Effector memory CD4-positive, alpha-beta T cell (primary cell): ENCODE results near the gene MMP12.
"Not testable (repeated sequence)": the region's sequence is repeated elsewhere in the genome, so short reads cannot be mapped to it uniquely, and the experiment has no call there.

Experiments
- DNase-seq, 3 donors: peaks; one replicate each; pipeline ENCODE4 v3.0.0-alpha.2; 2020
- H3K27ac ChIP-seq: 2 replicates; pipeline ENCODE4 v1.7.0; 2013; ENCODE audit warnings: mild to moderate bottlenecking, low read length, moderate library complexity; ENCODE audit not compliant: insufficient read depth, poor library complexity, severe bottlenecking
- H3K27me3 ChIP-seq: replicated peaks from 2 replicates; pipeline ENCODE4 v1.7.0; 2013; ENCODE audit warnings: mild to moderate bottlenecking, low read length; ENCODE audit not compliant: insufficient read depth, control insufficient read depth, poor library complexity, severe bottlenecking
- H3K36me3 ChIP-seq: 2 replicates; pipeline ENCODE4 v1.7.0; 2013; ENCODE audit warnings: mild to moderate bottlenecking, low read length, moderate library complexity; ENCODE audit not compliant: control insufficient read depth, insufficient read depth
- H3K4me1 ChIP-seq: 2 replicates; pipeline ENCODE4 v1.7.0; 2013; ENCODE audit warnings: low read length, mild to moderate bottlenecking; ENCODE audit not compliant: control insufficient read depth, insufficient read depth, poor library complexity, severe bottlenecking
- H3K4me3 ChIP-seq: 2 replicates; pipeline ENCODE4 v1.7.0; 2013; ENCODE audit warnings: low read length, low read depth, mild to moderate bottlenecking; ENCODE audit not compliant: insufficient read depth, poor library complexity, severe bottlenecking
- H3K9me3 ChIP-seq: 2 replicates; pipeline ENCODE4 v1.7.0; 2013; ENCODE audit warnings: mild to moderate bottlenecking, low read length, moderate library complexity; ENCODE audit not compliant: control insufficient read depth

The MMP12 gene

DNA sequence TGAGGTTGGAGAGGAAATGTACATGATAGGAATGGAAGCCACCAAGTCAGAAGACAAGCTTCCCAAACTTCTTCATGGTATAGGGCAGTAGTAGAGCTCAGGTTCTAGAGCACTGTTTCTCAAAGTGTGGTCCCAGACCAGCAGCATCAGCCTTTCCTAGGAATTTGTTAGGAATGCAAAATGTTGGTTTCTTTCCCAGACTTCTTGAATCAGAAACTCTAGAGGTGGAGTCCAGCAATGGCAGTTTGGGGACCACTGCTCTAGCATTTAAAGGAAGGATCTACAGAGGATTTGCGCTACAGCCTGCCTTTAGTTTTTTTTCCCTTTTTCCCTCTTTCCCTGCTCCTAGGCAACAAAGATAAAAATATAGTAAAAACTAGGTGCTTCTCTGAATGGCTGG is 17.0 kb upstream of the MMP12 start:
- Histone ChIP-seq H3K36me3 (no peaks in the 10 kb centered on the region), H3K4me3 (no peak overlapping the region), H3K4me1 (no peaks in the 10 kb centered on the region), H3K9me3 (no peaks in the 10 kb centered on the region), H3K27ac (no peak overlapping the region), H3K27me3 (no peaks in the 10 kb centered on the region)
- no peak for DNase-seq

DNA sequence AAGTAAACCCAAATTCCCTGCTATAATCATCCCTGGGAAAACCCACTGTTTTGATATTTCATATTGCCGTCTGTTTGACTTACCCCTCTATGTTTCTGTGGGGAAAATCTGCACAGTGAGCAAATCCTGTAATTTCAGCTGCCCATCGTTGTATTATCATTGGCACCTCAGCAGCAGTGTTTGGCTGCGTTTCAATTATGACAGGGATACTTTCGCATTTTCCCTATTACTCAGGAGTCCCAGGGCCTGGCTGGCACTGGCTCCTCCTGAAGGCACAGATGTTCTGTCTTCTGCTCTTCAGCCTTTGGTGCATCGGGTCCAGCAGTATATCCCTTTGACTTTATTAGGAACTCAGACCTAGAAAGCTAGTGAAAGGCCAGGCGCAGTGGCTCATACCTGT is 12.2 kb upstream of the MMP12 start:
- no peaks in the 10 kb centered on the region for H3K36me3 ChIP-seq
- no peaks in the 10 kb centered on the region for H3K9me3 ChIP-seq
- DNase-seq, result no peak
- no peaks in the 10 kb centered on the region for H3K27me3 ChIP-seq
- no peak overlapping the region for H3K4me3 ChIP-seq
- no peaks in the 10 kb centered on the region for H3K4me1 ChIP-seq
- no peak overlapping the region for H3K27ac ChIP-seq

DNA sequence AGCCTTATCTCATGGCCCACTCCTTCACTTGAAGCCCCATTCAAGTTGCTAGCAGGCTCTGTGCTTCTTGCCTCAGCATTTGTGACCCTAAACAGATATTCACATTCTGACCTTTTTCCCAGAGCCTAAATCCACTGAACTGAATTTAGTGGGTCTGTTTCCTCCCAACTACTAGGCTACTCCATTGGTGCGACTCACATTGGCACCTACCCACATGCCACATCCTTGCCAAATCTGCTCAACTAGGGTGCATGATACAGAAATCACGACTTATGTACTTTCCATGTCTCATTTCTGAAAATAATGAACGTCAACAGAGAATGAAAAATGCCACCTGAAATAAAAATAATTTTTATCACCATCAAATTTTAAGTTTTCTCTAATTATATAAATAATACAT is 8.4 kb upstream of the MMP12 start:
- Histone ChIP-seq H3K36me3 (no peaks in the 10 kb centered on the region), H3K27me3 (no peaks in the 10 kb centered on the region), H3K4me3 (no peak overlapping the region), H3K4me1 (no peaks in the 10 kb centered on the region), H3K9me3 (no peaks in the 10 kb centered on the region), H3K27ac (no peak overlapping the region)
- DNase-seq, result no peak

DNA sequence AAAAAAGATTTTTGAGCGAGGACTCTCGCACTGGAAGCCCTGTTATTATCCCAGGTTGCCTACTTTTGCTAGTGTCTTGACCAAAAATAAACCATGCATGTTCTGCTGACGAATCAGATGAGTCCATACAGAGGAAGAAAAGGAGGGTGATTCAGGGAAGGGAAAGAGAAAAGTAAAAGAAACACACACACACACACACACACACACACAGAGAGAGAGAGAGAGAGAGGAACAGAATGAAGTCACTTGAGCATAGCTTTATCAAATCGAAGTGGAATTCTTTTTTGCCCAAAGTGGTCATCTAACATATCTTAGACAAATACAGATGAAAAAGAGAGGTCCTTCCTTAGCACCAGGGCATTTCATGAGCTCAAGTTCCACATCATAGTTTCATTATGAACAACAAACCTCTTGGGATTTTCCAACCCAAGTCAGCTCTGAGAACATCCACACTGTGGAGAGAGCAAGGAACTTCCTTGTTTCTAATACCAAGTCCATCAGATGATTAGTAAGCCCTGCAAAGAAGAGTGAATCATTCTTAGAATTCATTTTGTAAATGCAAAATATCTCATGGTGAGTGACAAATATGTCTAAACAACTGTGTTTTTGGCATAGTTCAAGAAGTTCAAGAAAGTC is 7.7 kb upstream of the MMP12 start:
- H3K27me3 ChIP-seq, result no peaks in the 10 kb centered on the region
- no peaks in the 10 kb centered on the region for H3K36me3 ChIP-seq
- DNase-seq, result no peak
- H3K9me3 ChIP-seq, result no peaks in the 10 kb centered on the region
- H3K27ac ChIP-seq, result no peak overlapping the region
- H3K4me3 ChIP-seq, result no peak overlapping the region
- H3K4me1 ChIP-seq, result no peaks in the 10 kb centered on the region

DNA sequence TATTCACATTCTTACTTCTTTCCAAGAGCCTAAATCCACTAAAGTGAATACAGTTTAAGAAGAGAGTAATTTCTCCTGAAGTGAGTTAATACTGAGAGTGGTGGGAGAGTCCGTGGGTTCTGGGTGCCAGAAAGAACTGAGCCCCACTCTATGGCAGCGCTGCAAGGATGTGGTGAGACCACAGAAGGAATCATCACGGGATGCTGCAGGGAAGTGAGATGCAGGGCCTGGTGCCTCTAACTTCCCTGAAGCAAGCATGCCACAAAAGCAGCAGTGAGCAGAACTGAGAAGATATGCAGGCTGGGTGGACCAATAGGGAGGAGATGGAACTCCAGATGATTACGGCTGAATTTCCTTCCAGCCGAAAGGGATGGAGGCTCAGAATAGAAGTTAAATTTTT is 5.0 kb upstream of the MMP12 start:
- Histone ChIP-seq H3K9me3 (no peaks in the 10 kb centered on the region), H3K27ac (no peak overlapping the region), H3K4me3 (no peak overlapping the region), H3K36me3 (no peaks in the 10 kb centered on the region), H3K4me1 (no peaks in the 10 kb centered on the region), H3K27me3 (no peaks in the 10 kb centered on the region)
- DNase-seq, result no peak

DNA sequence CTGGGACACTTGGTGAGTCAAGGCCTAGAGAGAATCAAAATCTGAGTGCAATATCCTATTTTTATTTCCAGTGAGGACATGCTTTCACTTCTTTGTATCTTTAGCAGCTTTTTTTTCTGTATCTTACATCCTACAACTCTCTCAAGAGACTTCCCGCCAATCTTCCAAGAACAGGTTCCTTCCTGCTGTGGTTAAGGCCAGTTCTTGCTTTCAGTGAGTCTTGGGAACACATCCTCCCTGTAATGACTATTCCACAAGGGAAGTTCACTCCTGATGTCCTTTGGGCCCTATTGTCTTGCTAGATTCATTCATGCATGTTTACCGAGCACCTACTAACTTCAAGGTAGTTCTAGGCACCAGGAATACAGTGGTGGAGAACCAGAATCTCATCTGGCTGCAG is 3.8 kb upstream of the MMP12 start:
- Histone ChIP-seq H3K4me3 (no peak overlapping the region), H3K36me3 (no peaks in the 10 kb centered on the region), H3K27ac (no peak overlapping the region), H3K9me3 (no peaks in the 10 kb centered on the region), H3K4me1 (no peaks in the 10 kb centered on the region), H3K27me3 (no peaks in the 10 kb centered on the region)
- DNase-seq, result no peak

DNA sequence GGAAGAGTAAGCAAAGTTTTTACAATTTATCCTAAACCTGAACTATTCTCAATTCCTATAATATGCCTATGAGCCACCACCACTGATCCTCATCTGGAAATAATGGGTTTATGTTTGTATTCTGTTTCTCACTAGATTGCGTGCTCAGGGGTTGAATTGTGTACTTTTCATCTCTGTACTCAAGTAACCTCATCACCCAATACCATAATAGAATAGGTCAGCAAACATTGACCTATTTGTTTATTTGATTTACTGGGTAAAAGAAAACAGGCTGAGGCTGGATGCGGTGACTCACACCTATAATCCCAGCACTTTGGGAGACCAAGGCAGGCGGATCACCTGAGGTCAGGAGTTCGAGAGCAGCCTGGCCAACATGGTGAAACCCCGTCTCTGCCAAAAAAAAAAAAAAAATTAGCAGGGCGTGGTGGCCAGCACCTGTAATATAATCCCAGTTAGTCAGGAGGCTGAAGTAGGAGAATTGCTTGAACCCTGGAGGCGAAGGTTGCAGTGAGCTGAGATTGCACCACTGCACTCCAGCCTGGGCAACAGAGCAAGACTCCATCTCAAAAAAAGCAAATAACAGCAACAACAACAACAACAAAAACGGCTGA is 5.3 kb downstream of the MMP12 start:
- H3K4me1 ChIP-seq, H3K9me3 ChIP-seq, H3K36me3 ChIP-seq, H3K27ac ChIP-seq, H3K4me3 ChIP-seq, DNase-seq, H3K27me3 ChIP-seq: not testable (repeated sequence)

DNA sequence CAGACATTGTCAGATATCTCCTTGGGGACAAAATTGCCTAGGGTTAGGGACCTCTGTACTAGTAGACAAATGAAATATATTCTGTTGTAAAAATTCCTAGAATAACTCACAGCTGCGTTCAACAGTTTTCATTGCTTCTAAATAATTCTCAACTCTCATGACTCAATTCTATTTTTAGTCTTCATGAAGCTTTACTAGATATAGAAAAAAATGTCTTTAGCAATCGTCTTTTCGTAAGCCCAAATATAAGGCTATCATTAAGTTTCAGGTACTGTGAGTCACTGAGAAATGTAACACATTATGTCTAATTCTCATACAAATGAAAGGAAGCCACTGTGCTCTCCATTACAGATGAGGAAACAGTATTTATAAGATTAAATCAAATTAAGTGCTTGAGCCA is 6.4 kb downstream of the MMP12 start:
- no peak for DNase-seq
- no peaks in the 10 kb centered on the region for H3K4me1 ChIP-seq
- no peaks in the 10 kb centered on the region for H3K36me3 ChIP-seq
- H3K9me3 ChIP-seq, result no peaks in the 10 kb centered on the region
- no peaks in the 10 kb centered on the region for H3K27me3 ChIP-seq
- H3K4me3 ChIP-seq, result no peak overlapping the region
- no peak overlapping the region for H3K27ac ChIP-seq

DNA sequence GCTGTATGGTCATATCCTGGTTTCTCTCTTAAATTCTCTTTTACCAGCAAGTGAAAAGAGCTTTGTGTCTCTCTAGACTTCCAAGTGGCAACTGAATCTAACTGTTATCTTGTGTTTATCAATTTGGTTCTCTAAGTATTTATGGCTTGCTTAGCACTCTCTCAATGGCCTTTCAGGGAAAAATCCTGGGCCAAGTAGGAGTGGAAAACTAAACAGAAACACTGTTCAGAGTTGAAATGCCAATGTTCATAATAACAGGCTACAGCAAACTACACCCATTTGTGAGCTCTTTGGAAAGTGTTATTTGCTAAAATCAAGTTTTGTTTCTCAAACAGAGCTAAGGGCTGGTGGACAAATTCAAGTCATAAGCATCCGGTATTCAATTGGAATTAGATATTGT is 10.1 kb downstream of the MMP12 start:
- Histone ChIP-seq H3K4me1 (no peaks in the 10 kb centered on the region), H3K27me3 (no peaks in the 10 kb centered on the region), H3K4me3 (no peak overlapping the region), H3K27ac (no peak overlapping the region), H3K36me3 (no peaks in the 10 kb centered on the region), H3K9me3 (no peaks in the 10 kb centered on the region)
- DNase-seq, result no peak

DNA sequence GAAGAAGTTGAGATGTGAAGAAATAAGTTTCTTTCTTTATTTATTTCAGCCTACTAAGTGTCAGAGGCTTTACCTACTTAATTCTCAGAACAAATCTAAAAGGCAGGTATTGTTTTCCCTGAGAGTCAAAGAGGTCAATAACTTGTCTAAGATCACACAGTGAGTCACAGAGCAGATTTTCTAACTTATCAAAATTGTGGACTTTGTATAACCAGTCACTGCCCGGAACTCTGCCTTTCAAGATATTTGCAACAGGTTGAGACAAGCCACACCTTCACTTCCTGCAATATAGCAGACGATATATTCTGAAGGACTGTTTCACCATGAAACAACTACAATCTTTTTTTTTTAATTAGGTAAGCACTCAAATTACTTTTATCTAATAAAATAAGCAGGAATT is 20.8 kb downstream of the MMP12 start:
- no peak for DNase-seq
- Histone ChIP-seq H3K4me1 (no peaks in the 10 kb centered on the region), H3K4me3 (no peak overlapping the region), H3K9me3 (no peaks in the 10 kb centered on the region), H3K27ac (no peak overlapping the region), H3K27me3 (no peaks in the 10 kb centered on the region), H3K36me3 (no peaks in the 10 kb centered on the region)
